ENCODE measurements around the gene EP400.

EP400 gene

GRCh38 chr12:132114667-132115066 is 164.9 kb downstream of the EP400 start:
- peaks cover 81% of the 10 kb centered on the region for H3K36me3 ChIP-seq (ENCODE audit: control insufficient read depth, insufficient read depth, low read length, severe bottlenecking)
- no peak overlapping the region for H3K9ac ChIP-seq (ENCODE audit: low read length)
- no peak for DNase-seq (ENCODE audit: low read depth)

GRCh38 chr12:132115500-132115899 is 165.8 kb downstream of the EP400 start:
- H3K9ac ChIP-seq (ENCODE audit: low read length): no peak overlapping the region
- H3K36me3 ChIP-seq (ENCODE audit: control insufficient read depth, insufficient read depth, low read length, severe bottlenecking): peaks cover 83% of the 10 kb centered on the region
- no peaks in the 10 kb centered on the region for H3K9me3 ChIP-seq (ENCODE audit: control insufficient read depth, low read length)
- H3K27me3 ChIP-seq (replicated peaks; ENCODE audit: control insufficient read depth, insufficient read depth, low read length): no peaks in the 10 kb centered on the region
- H3K4me1 ChIP-seq (ENCODE audit: control insufficient read depth, insufficient read depth, low read length): no peaks in the 10 kb centered on the region
- no peak for DNase-seq (ENCODE audit: low read depth)
- no peak overlapping the region for H3K4me3 ChIP-seq (ENCODE audit: low read length)

More at GRCh38 chr12:132114667-132115066, 164.9 kb downstream of the EP400 start:
- H3K4me1 ChIP-seq (ENCODE audit: control insufficient read depth, insufficient read depth, low read length): no peaks in the 10 kb centered on the region
- H3K27me3 ChIP-seq (replicated peaks; ENCODE audit: control insufficient read depth, insufficient read depth, low read length): no peaks in the 10 kb centered on the region
- H3K4me3 ChIP-seq (ENCODE audit: low read length): no peak overlapping the region
- no peaks in the 10 kb centered on the region for H3K9me3 ChIP-seq (ENCODE audit: control insufficient read depth, low read length)

- Histone ChIP-seq H3K9me3 (ENCODE audit: control insufficient read depth, low read length) (no peaks in the 10 kb centered on the region), H3K27me3 (replicated peaks; ENCODE audit: control insufficient read depth, insufficient read depth, low read length) (no peaks in the 10 kb centered on the region), H3K4me3 (ENCODE audit: low read length) (no peak overlapping the region), H3K9ac (ENCODE audit: low read length) (no peak overlapping the region), H3K36me3 (ENCODE audit: control insufficient read depth, insufficient read depth, low read length, severe bottlenecking) (peaks cover 85% of the 10 kb centered on the region), H3K4me1 (ENCODE audit: control insufficient read depth, insufficient read depth, low read length) (no peaks in the 10 kb centered on the region)
- DNase-seq (ENCODE audit: low read depth): no peak
Observed at GRCh38 chr12:132116709-132117557, 167.2 kb downstream of the EP400 start.

DNA sequence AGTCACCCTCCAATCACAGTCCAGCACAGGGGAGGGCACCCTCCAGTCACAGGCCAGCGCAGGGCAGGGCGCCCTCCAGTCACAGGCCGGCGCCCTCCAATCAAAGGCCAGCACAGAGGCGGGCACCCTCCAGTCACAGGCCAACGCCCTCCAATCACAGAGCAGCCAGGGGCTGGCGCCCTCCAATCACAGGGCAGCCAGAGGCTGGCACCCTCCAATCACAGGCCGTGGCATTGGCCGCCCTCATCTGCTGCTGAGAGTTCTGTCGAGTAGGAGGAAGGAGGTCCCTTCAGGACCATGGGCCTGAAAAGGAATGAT is 167.8 kb downstream of the EP400 start:
- no peak overlapping the region for H3K9ac ChIP-seq (ENCODE audit: low read length)
- H3K36me3 ChIP-seq (ENCODE audit: control insufficient read depth, insufficient read depth, low read length, severe bottlenecking): peaks cover 90% of the 10 kb centered on the region
- H3K9me3 ChIP-seq (ENCODE audit: control insufficient read depth, low read length): no peaks in the 10 kb centered on the region
- H3K27me3 ChIP-seq (replicated peaks; ENCODE audit: control insufficient read depth, insufficient read depth, low read length): no peaks in the 10 kb centered on the region
- no peak for DNase-seq (ENCODE audit: low read depth)
- H3K4me1 ChIP-seq (ENCODE audit: control insufficient read depth, insufficient read depth, low read length): no peaks in the 10 kb centered on the region
- no peak overlapping the region for H3K4me3 ChIP-seq (ENCODE audit: low read length)

GRCh38 chr12:132118876-132119275 is 169.1 kb downstream of the EP400 start:
- no peak for DNase-seq (ENCODE audit: low read depth)
- peaks cover 96% of the 10 kb centered on the region for H3K36me3 ChIP-seq (ENCODE audit: control insufficient read depth, insufficient read depth, low read length, severe bottlenecking)
- no peaks in the 10 kb centered on the region for H3K9me3 ChIP-seq (ENCODE audit: control insufficient read depth, low read length)
- no peaks in the 10 kb centered on the region for H3K4me1 ChIP-seq (ENCODE audit: control insufficient read depth, insufficient read depth, low read length)
- H3K4me3 ChIP-seq (ENCODE audit: low read length): no peak overlapping the region
- no peaks in the 10 kb centered on the region for H3K27me3 ChIP-seq (replicated peaks; ENCODE audit: control insufficient read depth, insufficient read depth, low read length)
- no peak overlapping the region for H3K9ac ChIP-seq (ENCODE audit: low read length)

- H3K4me3 ChIP-seq (ENCODE audit: low read length): no peak overlapping the region
- no peaks in the 10 kb centered on the region for H3K27me3 ChIP-seq (replicated peaks; ENCODE audit: control insufficient read depth, insufficient read depth, low read length)
- no peak for DNase-seq (ENCODE audit: low read depth)
- no peak overlapping the region for H3K9ac ChIP-seq (ENCODE audit: low read length)
- H3K4me1 ChIP-seq (ENCODE audit: control insufficient read depth, insufficient read depth, low read length): no peaks in the 10 kb centered on the region
- peaks cover 96% of the 10 kb centered on the region for H3K36me3 ChIP-seq (ENCODE audit: control insufficient read depth, insufficient read depth, low read length, severe bottlenecking)
- H3K9me3 ChIP-seq (ENCODE audit: control insufficient read depth, low read length): no peaks in the 10 kb centered on the region
Observed at GRCh38 chr12:132121283-132121682, 171.5 kb downstream of the EP400 start.

DNA sequence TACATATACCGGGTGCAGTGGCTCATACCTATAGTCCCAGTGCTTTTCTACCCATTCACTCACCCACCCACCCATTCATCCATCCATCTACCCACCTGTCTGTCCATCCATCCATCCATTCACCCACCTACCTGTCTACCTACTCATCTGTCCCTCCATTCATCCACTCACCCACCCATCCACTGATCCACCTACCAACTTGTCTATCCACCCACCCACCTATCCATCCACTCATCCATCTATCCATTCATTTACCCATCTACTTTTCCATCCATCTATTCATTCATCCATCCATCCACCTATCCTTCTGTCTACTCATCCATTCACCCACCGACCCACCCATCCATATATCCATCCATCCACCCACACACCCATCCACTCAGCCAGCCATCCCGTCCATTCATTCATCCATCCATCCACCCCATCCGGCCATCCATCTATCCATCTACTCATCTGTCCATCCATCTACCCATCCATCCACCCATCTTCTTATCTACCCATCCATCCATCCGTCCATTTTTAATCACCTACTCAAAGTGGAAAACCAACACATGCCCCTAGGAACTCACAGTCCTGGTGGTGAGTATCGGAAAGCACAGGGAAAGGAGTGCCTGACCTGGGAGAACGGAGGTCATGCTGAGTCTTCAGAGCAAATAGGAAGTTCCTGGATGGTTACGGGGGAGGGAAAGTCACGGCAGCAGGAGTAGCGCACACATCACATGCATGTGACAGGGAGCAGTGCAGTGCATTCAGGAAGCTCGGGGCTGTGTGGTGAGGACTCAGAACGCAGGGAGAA is 174.4 kb downstream of the EP400 start:
- H3K4me1 ChIP-seq (ENCODE audit: control insufficient read depth, insufficient read depth, low read length): no peaks in the 10 kb centered on the region
- no peak overlapping the region for H3K4me3 ChIP-seq (ENCODE audit: low read length)
- H3K27me3 ChIP-seq (replicated peaks; ENCODE audit: control insufficient read depth, insufficient read depth, low read length): no peaks in the 10 kb centered on the region
- H3K36me3 ChIP-seq (ENCODE audit: control insufficient read depth, insufficient read depth, low read length, severe bottlenecking): peaks cover 96% of the 10 kb centered on the region
- peaks cover 6% of the 10 kb centered on the region for H3K9me3 ChIP-seq (ENCODE audit: control insufficient read depth, low read length)
- H3K9ac ChIP-seq (ENCODE audit: low read length): no peak overlapping the region
- DNase-seq (ENCODE audit: low read depth): no peak

DNA sequence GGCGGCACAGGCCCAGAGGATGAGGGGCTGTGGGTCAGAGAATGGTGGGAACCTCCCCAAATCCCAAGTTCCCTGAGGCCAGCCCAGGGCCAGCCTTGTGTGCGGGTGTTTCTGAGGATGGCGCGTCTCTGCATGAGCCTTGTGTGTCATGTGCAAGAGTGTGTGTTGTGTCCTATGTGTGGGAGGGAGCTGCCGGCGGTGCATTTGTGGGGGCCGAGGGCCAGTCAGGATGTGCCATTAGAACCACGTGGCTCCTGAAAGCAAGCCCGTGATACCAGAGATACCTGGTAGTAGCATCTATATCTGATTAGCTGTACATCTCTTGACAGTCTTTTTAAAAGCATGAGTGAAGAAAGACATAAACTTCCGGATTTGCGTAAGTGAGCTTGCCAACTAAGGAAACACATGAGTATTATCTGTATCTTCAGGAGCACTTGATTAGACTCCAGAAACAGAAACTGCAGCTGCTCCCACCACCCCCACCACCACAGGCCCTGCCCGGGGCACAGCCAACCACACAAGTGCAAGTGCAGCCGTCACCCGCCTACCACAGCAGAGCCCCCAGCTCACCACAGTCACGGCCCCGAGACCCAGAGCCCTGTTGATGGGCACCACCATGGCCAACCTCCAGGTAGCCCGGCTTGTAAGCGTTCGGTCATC is 175.2 kb downstream of the EP400 start:
- H3K9me3 ChIP-seq (ENCODE audit: control insufficient read depth, low read length): peaks cover 6% of the 10 kb centered on the region
- H3K4me3 ChIP-seq (ENCODE audit: low read length): no peak overlapping the region
- no peaks in the 10 kb centered on the region for H3K27me3 ChIP-seq (replicated peaks; ENCODE audit: control insufficient read depth, insufficient read depth, low read length)
- H3K9ac ChIP-seq (ENCODE audit: low read length): no peak overlapping the region
- no peaks in the 10 kb centered on the region for H3K4me1 ChIP-seq (ENCODE audit: control insufficient read depth, insufficient read depth, low read length)
- no peak for DNase-seq (ENCODE audit: low read depth)
- H3K36me3 ChIP-seq (ENCODE audit: control insufficient read depth, insufficient read depth, low read length, severe bottlenecking): peaks cover 99% of the 10 kb centered on the region

DNA sequence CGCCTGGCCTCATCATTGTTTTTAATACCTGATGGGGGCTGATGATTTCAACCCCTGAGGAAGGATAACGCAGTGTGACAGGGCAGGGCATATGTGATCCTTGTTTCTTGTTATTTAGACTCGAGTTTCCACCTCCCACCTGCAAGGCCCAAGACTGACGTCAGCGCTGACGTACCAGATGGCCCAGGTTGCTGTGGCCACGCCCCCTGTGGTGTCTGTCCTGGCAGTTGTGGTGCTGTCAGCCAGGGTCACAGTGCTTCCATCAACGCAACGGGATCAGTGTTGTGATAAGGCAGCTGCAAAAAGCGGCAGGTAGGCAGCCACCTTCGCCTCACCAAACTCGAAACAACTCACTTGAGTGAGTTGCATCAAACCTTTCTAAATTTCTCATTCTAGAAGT is 176.0 kb downstream of the EP400 start:
- Histone ChIP-seq H3K36me3 (ENCODE audit: control insufficient read depth, insufficient read depth, low read length, severe bottlenecking) (peaks cover 98% of the 10 kb centered on the region), H3K4me1 (ENCODE audit: control insufficient read depth, insufficient read depth, low read length) (no peaks in the 10 kb centered on the region), H3K9ac (ENCODE audit: low read length) (no peak overlapping the region), H3K9me3 (ENCODE audit: control insufficient read depth, low read length) (peaks cover 6% of the 10 kb centered on the region), H3K27me3 (replicated peaks; ENCODE audit: control insufficient read depth, insufficient read depth, low read length) (no peaks in the 10 kb centered on the region), H3K4me3 (ENCODE audit: low read length) (no peak overlapping the region)
- no peak for DNase-seq (ENCODE audit: low read depth)

DNA sequence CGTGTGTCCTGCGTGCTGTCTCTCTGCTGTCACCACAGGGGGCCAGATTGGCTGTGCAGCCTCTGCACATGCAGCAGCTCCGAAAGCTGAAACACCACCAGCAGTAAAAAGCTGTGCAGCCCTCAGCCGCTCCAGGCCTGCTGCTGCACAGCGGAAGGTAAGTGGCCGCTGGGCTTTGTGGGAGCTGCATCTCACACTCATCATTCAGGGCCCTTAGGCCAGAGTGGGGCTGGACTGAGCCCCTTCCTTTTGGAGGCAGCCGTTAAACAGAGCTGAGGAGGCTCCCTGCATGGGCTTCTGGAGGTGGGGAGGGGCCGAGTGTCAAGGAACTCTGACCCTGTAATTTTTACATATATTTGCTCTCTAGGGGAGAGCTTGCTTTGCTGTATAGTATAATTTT is 177.3 kb downstream of the EP400 start:
- Histone ChIP-seq H3K4me1 (ENCODE audit: control insufficient read depth, insufficient read depth, low read length) (no peaks in the 10 kb centered on the region), H3K9ac (ENCODE audit: low read length) (no peak overlapping the region)

DNA sequence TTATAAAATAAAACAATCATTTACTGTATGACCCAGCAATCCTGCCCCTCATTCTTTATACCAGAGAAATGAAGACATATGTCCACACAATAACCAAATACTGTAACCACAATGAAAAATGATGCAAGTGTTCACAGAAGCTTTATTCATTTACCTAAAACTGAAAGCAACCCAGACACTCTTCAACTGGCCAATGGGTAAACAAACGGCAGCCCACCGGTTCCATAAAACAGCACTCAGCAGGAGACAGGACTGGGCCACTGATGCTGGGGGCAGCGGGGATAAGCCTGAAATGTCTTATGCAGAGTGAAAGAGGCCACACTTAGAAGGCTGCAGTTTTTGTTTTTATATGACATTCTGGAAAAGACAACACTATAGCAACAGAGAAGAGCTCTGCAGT is 179.3 kb downstream of the EP400 start:
- Histone ChIP-seq H3K36me3 (ENCODE audit: control insufficient read depth, insufficient read depth, low read length, severe bottlenecking) (peaks cover 76% of the 10 kb centered on the region), H3K4me3 (ENCODE audit: low read length) (no peak overlapping the region), H3K27me3 (replicated peaks; ENCODE audit: control insufficient read depth, insufficient read depth, low read length) (no peaks in the 10 kb centered on the region), H3K9me3 (ENCODE audit: control insufficient read depth, low read length) (peaks cover 6% of the 10 kb centered on the region), H3K4me1 (ENCODE audit: control insufficient read depth, insufficient read depth, low read length) (no peaks in the 10 kb centered on the region), H3K9ac (ENCODE audit: low read length) (no peak overlapping the region)
- DNase-seq (ENCODE audit: low read depth): no peak

More for the DNA sequence above, 177.3 kb downstream of the EP400 start:
- DNase-seq (ENCODE audit: low read depth): no peak
- Histone ChIP-seq H3K27me3 (replicated peaks; ENCODE audit: control insufficient read depth, insufficient read depth, low read length) (no peaks in the 10 kb centered on the region), H3K9me3 (ENCODE audit: control insufficient read depth, low read length) (peaks cover 6% of the 10 kb centered on the region), H3K36me3 (ENCODE audit: control insufficient read depth, insufficient read depth, low read length, severe bottlenecking) (peaks cover 90% of the 10 kb centered on the region), H3K4me3 (ENCODE audit: low read length) (no peak overlapping the region)

All from adipocyte (in vitro differentiated cells).